Activated naive CD4-positive, alpha-beta T cell treated with anti-CD3 and anti-CD28 coated beads for 36 hours (primary cell): ENCODE measurements around the gene AFF3. TPM values are rescaled to one million over a fixed set of nuclear protein-coding genes. Genes with fewer than 3 reads are reported as not detected.

Experiments used
- CTCF ChIA-PET: fragments of 350-600 bp; sonication (Branson Sonifier 250); formaldehyde crosslinking; loops from one replicate; lab custom pipeline; 2021; ENCODE audit warnings: antibody characterized with exemption; lab: Charles Lee
- DNase-seq: peaks from one replicate; pipeline ENCODE4 v3.0.0-alpha.2; 2020
- H3K27ac Mint-ChIP-seq: one replicate; pipeline ENCODE4 v1.8.0; 2021; ENCODE audit warnings: mild to moderate bottlenecking, mixed read lengths
- H3K27me3 Mint-ChIP-seq: one replicate; pipeline ENCODE4 v1.8.0; 2021; ENCODE audit warnings: low read depth, mixed read lengths
- H3K36me3 Mint-ChIP-seq: one replicate; pipeline ENCODE4 v1.8.0; 2021; ENCODE audit warnings: low read depth, mixed read lengths
- H3K4me1 Mint-ChIP-seq: one replicate; pipeline ENCODE4 v1.8.0; 2021; ENCODE audit warnings: low read depth, mixed read lengths
- H3K4me3 Mint-ChIP-seq: one replicate; pipeline ENCODE4 v1.8.0; 2021; ENCODE audit warnings: mild to moderate bottlenecking, moderate library complexity, mixed read lengths
- H3K9me3 Mint-ChIP-seq: one replicate; pipeline ENCODE4 v1.8.0; 2021; ENCODE audit warnings: mixed read lengths
- intact Hi-C: fragments of 100-400 bp; cut with micrococcal nuclease; formaldehyde crosslinking; loops from one replicate; pipeline ENCODE4 v1.15.1; 2023
- total RNA-seq, 2 experiments: library from RNA; stranded (reverse); gene quantifications; one replicate each; pipeline ENCODE4 v1.2.3, GENCODE V29; 2021

Gene AFF3
- total RNA-seq, 2 experiments from 2014 or later: 1.5 to 2.1 TPM

DNA sequence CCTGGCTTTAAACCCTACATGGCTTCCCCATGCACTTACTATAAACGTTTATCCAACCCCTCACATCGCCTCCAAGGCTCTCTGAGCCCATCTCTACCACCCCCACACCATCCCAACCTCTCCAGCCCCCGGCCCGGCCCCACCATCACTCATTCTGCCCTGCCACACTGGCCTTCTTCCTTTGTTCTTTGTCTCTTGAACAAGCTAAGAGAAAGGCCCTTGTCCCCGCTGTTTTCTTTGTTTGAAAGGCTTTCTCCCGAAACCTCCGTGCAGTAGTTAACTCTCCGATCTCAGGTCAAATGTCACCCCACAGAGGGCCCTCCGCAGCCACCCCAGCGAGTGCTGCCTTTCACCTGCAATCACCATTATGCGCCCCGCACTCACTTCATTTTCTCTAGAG, 100.4 kb downstream of the AFF3 start:
- CTCF ChIA-PET: interaction anchor here (0.6 kb wide), 1 partner anchor 77 kb away, joined by 6 read pairs; no protein-coding TSS in a partner anchor
- Mint-ChIP-seq H3K27me3 (no peaks in the 10 kb centered on the region), H3K4me1 (no peaks in the 10 kb centered on the region), H3K36me3 (no peaks in the 10 kb centered on the region), H3K27ac (no peak overlapping the region), H3K9me3 (no peaks in the 10 kb centered on the region), H3K4me3 (no peak overlapping the region)
- intact Hi-C loops: no loop called here
- no peak for DNase-seq

- CTCF ChIA-PET: interaction anchor here (0.6 to 1.1 kb wide), 2 partner anchors 77 to 339 kb away, joined by 3 to 6 read pairs; no protein-coding TSS in a partner anchor
Measured at GRCh38 chr2:100041385-100041784, 101.0 kb downstream of the AFF3 start.

GRCh38 chr2:100040906-100041305, 101.5 kb downstream of the AFF3 start:
- intact Hi-C loops: no loop called here
- Mint-ChIP-seq H3K27me3 (no peaks in the 10 kb centered on the region), H3K4me3 (no peak overlapping the region), H3K36me3 (no peaks in the 10 kb centered on the region), H3K9me3 (no peaks in the 10 kb centered on the region), H3K27ac (no peak overlapping the region), H3K4me1 (no peaks in the 10 kb centered on the region)
- DNase-seq: no peak
- CTCF ChIA-PET: interaction anchor here (1.1 kb wide), 1 partner anchor 340 kb away, joined by 3 read pairs; no protein-coding TSS in a partner anchor

More at GRCh38 chr2:100041385-100041784, 101.0 kb downstream of the AFF3 start:
- Mint-ChIP-seq H3K4me3 (no peak overlapping the region), H3K4me1 (no peaks in the 10 kb centered on the region), H3K27ac (no peak overlapping the region), H3K36me3 (no peaks in the 10 kb centered on the region), H3K9me3 (no peaks in the 10 kb centered on the region), H3K27me3 (no peaks in the 10 kb centered on the region)
- no peak for DNase-seq
- intact Hi-C loops: no loop called here

DNA sequence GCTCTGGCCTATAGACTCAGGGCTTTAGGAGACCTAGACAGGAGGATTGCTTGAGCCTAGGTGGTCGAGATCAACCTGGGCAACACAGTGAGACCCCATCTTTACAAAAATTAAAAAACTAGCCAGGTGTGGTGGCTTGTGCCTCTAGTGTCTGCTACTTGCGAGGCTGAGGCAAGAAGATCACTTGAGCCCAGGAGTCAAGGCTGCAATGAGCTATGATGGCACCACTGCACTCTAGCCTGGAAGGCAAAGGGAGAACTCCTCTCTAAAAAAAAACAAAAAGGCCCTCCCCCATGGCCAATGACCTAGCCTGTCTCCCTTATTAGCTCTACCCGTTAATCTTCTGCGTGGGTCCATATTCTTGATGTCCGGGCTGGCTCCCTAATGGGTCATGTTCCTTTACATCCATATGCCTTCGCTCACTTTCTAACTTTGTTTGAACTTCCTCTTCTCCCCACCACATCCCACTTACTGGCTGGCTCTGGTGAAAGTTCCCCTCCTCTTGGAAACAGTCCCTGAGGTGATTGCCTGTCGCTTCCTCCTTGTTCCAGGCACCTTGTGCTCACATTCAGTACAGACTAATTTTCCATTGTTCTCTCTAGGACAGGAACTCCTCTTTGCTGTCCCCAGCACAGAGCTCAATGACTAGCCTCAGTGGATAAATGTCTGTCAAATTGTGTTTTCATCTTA, 103.0 kb downstream of the AFF3 start:
- intact Hi-C loops: no loop called here
- Mint-ChIP-seq H3K4me1 (no peaks in the 10 kb centered on the region), H3K9me3 (no peaks in the 10 kb centered on the region), H3K36me3 (no peaks in the 10 kb centered on the region), H3K27ac (no peak overlapping the region), H3K4me3 (no peak overlapping the region), H3K27me3 (no peaks in the 10 kb centered on the region)
- DNase-seq: no peak
- CTCF ChIA-PET: interaction anchor here (1.1 kb wide), 1 partner anchor 14 kb away, joined by 3 read pairs; no protein-coding TSS in a partner anchor

- Mint-ChIP-seq H3K27ac (no peak overlapping the region), H3K4me1 (no peaks in the 10 kb centered on the region), H3K36me3 (no peaks in the 10 kb centered on the region), H3K27me3 (no peaks in the 10 kb centered on the region), H3K9me3 (no peaks in the 10 kb centered on the region), H3K4me3 (no peak overlapping the region)
- intact Hi-C loops: no loop called here
- CTCF ChIA-PET: interaction anchor here (0.7 to 1.1 kb wide), 2 partner anchors 15 to 46 kb away, joined by 3 read pairs; no protein-coding TSS in a partner anchor
- no peak for DNase-seq
Measured at GRCh38 chr2:100038011-100038410, 104.4 kb downstream of the AFF3 start.

DNA sequence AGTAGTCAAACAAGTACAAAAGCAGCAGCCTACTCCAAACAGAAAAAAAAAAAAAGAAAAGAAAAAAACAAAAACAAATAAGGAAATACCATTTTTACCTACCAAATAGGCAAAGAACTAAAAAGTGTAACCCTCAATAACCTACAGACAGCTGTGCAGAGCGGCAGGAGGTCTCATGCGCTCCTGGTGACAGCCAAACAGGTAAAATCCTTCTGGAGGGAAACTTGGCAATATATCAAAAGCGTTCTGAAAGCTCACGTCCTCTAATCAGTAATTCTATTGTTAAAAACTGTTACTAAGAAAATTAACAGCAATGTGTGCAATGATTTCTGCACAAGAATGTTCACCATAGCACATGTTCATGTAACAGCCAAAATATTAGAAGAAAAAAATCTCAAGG, 105.6 kb downstream of the AFF3 start:
- no peaks in the 10 kb centered on the region for H3K27me3 Mint-ChIP-seq
- H3K27ac Mint-ChIP-seq: no peak overlapping the region
- H3K4me1 Mint-ChIP-seq: no peaks in the 10 kb centered on the region
- no peak for DNase-seq
- H3K36me3 Mint-ChIP-seq: no peaks in the 10 kb centered on the region
- intact Hi-C loops: no loop called here
- CTCF ChIA-PET: interaction anchor here (0.7 kb wide), 1 partner anchor 24 kb away, joined by 3 read pairs; no protein-coding TSS in a partner anchor
- no peaks in the 10 kb centered on the region for H3K9me3 Mint-ChIP-seq
- H3K4me3 Mint-ChIP-seq: no peak overlapping the region

GRCh38 chr2:100036026-100036425, 106.4 kb downstream of the AFF3 start:
- H3K27ac Mint-ChIP-seq: no peak overlapping the region
- H3K27me3 Mint-ChIP-seq: no peaks in the 10 kb centered on the region
- no peaks in the 10 kb centered on the region for H3K4me1 Mint-ChIP-seq
- CTCF ChIA-PET: interaction anchor here (0.7 kb wide), 1 partner anchor 24 kb away, joined by 3 read pairs; no protein-coding TSS in a partner anchor
- no peak for DNase-seq
- intact Hi-C loops: no loop called here
- no peak overlapping the region for H3K4me3 Mint-ChIP-seq
- H3K36me3 Mint-ChIP-seq: no peaks in the 10 kb centered on the region
- no peaks in the 10 kb centered on the region for H3K9me3 Mint-ChIP-seq

DNA sequence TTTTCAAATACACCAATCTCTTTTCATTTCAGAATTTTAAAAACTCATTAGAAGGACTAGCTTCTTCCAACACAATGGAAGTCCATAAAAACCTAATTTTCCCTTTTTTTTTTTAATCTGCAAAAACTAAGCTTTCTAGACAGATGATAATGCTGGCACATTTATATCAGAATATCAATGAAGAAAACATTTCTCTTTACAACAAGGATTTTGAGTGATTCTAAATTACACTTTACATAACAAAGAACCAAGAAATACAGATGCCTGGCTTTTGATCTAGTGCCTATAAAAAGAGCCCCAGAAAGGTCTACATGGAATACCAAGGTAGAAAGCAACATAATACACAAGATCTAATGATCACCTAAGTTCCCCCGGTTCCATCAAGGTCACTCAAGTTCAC, 108.0 kb downstream of the AFF3 start:
- no peak overlapping the region for H3K27ac Mint-ChIP-seq
- intact Hi-C loops: no loop called here
- H3K36me3 Mint-ChIP-seq: no peaks in the 10 kb centered on the region
- no peak overlapping the region for H3K4me3 Mint-ChIP-seq
- H3K4me1 Mint-ChIP-seq: no peaks in the 10 kb centered on the region
- no peaks in the 10 kb centered on the region for H3K27me3 Mint-ChIP-seq
- DNase-seq: no peak
- H3K9me3 Mint-ChIP-seq: no peaks in the 10 kb centered on the region
- CTCF ChIA-PET: no interaction called here

GRCh38 chr2:100033976-100034375, 108.4 kb downstream of the AFF3 start:
- intact Hi-C loops: no loop called here
- Mint-ChIP-seq H3K4me3 (no peak overlapping the region), H3K27me3 (no peaks in the 10 kb centered on the region), H3K27ac (no peak overlapping the region), H3K36me3 (no peaks in the 10 kb centered on the region), H3K4me1 (no peaks in the 10 kb centered on the region), H3K9me3 (no peaks in the 10 kb centered on the region)
- CTCF ChIA-PET: no interaction called here
- DNase-seq: no peak

- DNase-seq: no peak
- Mint-ChIP-seq H3K4me3 (no peak overlapping the region), H3K9me3 (no peaks in the 10 kb centered on the region), H3K27me3 (no peaks in the 10 kb centered on the region), H3K27ac (no peak overlapping the region), H3K36me3 (no peaks in the 10 kb centered on the region), H3K4me1 (no peaks in the 10 kb centered on the region)
- intact Hi-C loops: no loop called here
- CTCF ChIA-PET: no interaction called here
Measured at GRCh38 chr2:100031604-100032003, 110.8 kb downstream of the AFF3 start.

DNA sequence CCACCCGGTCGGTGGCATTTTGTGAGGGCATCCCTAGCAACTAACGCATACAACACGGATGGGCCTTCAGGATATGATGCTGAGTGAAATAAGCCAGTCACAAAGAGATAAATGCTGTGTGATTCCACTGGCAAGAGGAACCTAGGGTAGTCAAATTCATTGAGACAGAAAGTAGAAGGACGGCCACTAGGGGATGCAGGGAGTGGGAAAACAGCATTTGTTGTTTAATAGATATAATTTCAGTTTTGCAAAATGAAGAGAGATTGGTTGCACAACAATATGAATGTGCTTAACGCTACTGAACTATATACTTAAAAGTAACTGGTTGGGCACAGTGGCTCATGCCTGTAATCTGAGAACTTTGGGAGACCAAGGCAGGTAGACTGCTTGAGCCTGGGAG, 112.9 kb downstream of the AFF3 start:
- Mint-ChIP-seq H3K9me3 (no peaks in the 10 kb centered on the region), H3K4me3 (no peak overlapping the region), H3K27me3 (no peaks in the 10 kb centered on the region), H3K36me3 (no peaks in the 10 kb centered on the region), H3K4me1 (no peaks in the 10 kb centered on the region), H3K27ac (no peak overlapping the region)
- CTCF ChIA-PET: no interaction called here
- DNase-seq: no peak
- intact Hi-C loops: no loop called here

GRCh38 chr2:100021791-100022340, 120.5 kb downstream of the AFF3 start:
- H3K9me3 Mint-ChIP-seq: no peaks in the 10 kb centered on the region
- intact Hi-C loops: no loop called here
- no peak overlapping the region for H3K27ac Mint-ChIP-seq
- CTCF ChIA-PET: interaction anchor here (0.8 kb wide), 1 partner anchor 10 kb away, joined by 3 read pairs; no protein-coding TSS in a partner anchor
- H3K36me3 Mint-ChIP-seq: no peaks in the 10 kb centered on the region
- H3K4me1 Mint-ChIP-seq: no peaks in the 10 kb centered on the region
- no peaks in the 10 kb centered on the region for H3K27me3 Mint-ChIP-seq
- H3K4me3 Mint-ChIP-seq: no peak overlapping the region
- no peak for DNase-seq

DNA sequence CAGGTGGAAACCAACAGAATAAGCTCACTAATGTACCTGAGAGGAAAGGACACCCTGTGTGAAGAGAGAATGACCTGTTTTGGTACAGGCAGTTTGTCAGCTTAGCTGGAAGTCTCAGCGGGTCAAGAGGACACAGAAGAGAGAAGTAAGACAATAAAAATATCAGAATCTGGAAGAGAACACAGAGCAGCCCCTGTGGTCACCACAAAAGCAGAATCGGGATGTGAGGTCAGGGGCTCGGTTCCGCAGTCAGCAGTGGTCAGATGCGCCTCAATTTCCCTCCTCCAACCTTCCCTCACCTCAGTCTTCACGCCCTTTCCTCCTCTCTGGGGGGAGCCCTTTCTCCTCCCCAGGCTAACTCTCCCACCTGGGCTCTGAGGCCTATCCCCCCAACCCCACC, 122.9 kb downstream of the AFF3 start:
- no peak overlapping the region for H3K27ac Mint-ChIP-seq
- CTCF ChIA-PET: no interaction called here
- intact Hi-C loops: no loop called here
- no peaks in the 10 kb centered on the region for H3K27me3 Mint-ChIP-seq
- H3K9me3 Mint-ChIP-seq: no peaks in the 10 kb centered on the region
- H3K36me3 Mint-ChIP-seq: no peaks in the 10 kb centered on the region
- DNase-seq: no peak
- H3K4me1 Mint-ChIP-seq: no peaks in the 10 kb centered on the region
- H3K4me3 Mint-ChIP-seq: no peak overlapping the region
